PC-3 (cell line): ENCODE measurements around the gene AFAP1L2. TPM values are rescaled to one million over a fixed set of nuclear protein-coding genes. Genes with fewer than 3 reads are reported as not detected.

ENCODE experiments used
- ATAC-seq: fragments of 200-7000 bp; cut with Tn5 transposase; 2 replicates; pipeline ENCODE4 v1.9.1; 2020; ENCODE audit warnings: mild to moderate bottlenecking, moderate library complexity
- BruUV-seq: library from RNA; stranded (reverse); fragments of 400-500 nt; replicated peaks from 2 replicates; lab custom pipeline; 2021; lab: Mats Ljungman, UMichigan
- CTCF ChIA-PET: fragments of 300-600 bp; sonication (Branson Sonifier 250); formaldehyde crosslinking; loops from one replicate; lab custom pipeline; 2022; ENCODE audit warnings: antibody characterized with exemption; lab: Charles Lee
- POLR2A ChIA-PET: fragments of 300-600 bp; sonication (Branson Sonifier 250); formaldehyde crosslinking; loops from one replicate; lab custom pipeline; 2022; ENCODE audit warnings: antibody characterized with exemption; ENCODE audit not compliant: unreplicated experiment; lab: Charles Lee
- DNase-seq: peaks from one replicate; pipeline ENCODE4 v3.0.0-alpha.2; 2015
- H2AFZ ChIP-seq: fragments of 300-600 bp; sonication (generic); 2 replicates; pipeline ENCODE4 v1.6.0; 2016; ENCODE audit warnings: antibody characterized with exemption, low read length
- H3F3A ChIP-seq: fragments of 300-600 bp; sonication (generic); one replicate; pipeline ENCODE4 v1.6.0; 2017; ENCODE audit warnings: antibody characterized with exemption, low read length, control low read depth, mild to moderate bottlenecking; ENCODE audit not compliant: unreplicated experiment
- H3K27ac ChIP-seq: fragments of 300-600 bp; sonication (generic); 2 replicates; pipeline ENCODE4 v1.5.1; 2016; ENCODE audit warnings: mild to moderate bottlenecking, low read length
- H3K27me3 ChIP-seq: fragments of 300-600 bp; sonication (generic); 2 replicates; pipeline ENCODE4 v1.6.1; 2016; ENCODE audit warnings: low read length, mixed read lengths
- H3K36me3 ChIP-seq: fragments of 300-600 bp; sonication (generic); 2 replicates; pipeline ENCODE4 v1.6.1; 2016; ENCODE audit warnings: low read depth, mixed run types, low read length, mixed read lengths
- H3K4me1 ChIP-seq: fragments of 300-600 bp; sonication (generic); 2 replicates; pipeline ENCODE4 v1.5.1; 2016; ENCODE audit warnings: low read length; ENCODE audit not compliant: insufficient read depth
- H3K4me2 ChIP-seq: fragments of 300-600 bp; sonication (generic); 2 replicates; pipeline ENCODE4 v1.6.0; 2016; ENCODE audit warnings: low read length
- H3K4me3 ChIP-seq: fragments of 300-600 bp; sonication (generic); 2 replicates; pipeline ENCODE4 v1.5.1; 2016; ENCODE audit warnings: mild to moderate bottlenecking, low read length, mixed read lengths
- H3K79me2 ChIP-seq: fragments of 300-600 bp; sonication (generic); 2 replicates; pipeline ENCODE4 v1.6.1; 2017; ENCODE audit warnings: low read length, mixed read lengths
- H3K9ac ChIP-seq: fragments of 300-600 bp; sonication (generic); 2 replicates; pipeline ENCODE4 v1.6.0; 2016; ENCODE audit warnings: mild to moderate bottlenecking, low read length
- H3K9me2 ChIP-seq: fragments of 300-600 bp; sonication (generic); replicated peaks from 2 replicates; pipeline ENCODE4 v1.6.1; 2016; ENCODE audit warnings: mixed run types, low read length, mixed read lengths
- H3K9me3 ChIP-seq: fragments of 300-600 bp; sonication (generic); 2 replicates; pipeline ENCODE4 v1.6.1; 2016; ENCODE audit warnings: low read length, mixed read lengths
- H4K20me1 ChIP-seq: fragments of 300-600 bp; sonication (generic); 2 replicates; pipeline ENCODE4 v1.6.1; 2016; ENCODE audit warnings: low read length, mixed read lengths
- CTCF ChIP-seq: fragments of 300-600 bp; sonication (generic); conservative IDR thresholded peaks from 2 replicates; pipeline ENCODE4 v1.5.1; 2017; ENCODE audit warnings: antibody characterized with exemption, low read depth, mild to moderate bottlenecking, low read length
- EZH2 ChIP-seq: fragments of 300-600 bp; sonication (generic); IDR thresholded peaks from one replicate; pipeline ENCODE4 v1.6.1; 2017; ENCODE audit warnings: antibody characterized with exemption, mild to moderate bottlenecking, low read length; ENCODE audit not compliant: unreplicated experiment
- EZH2phosphoT487 ChIP-seq: fragments of 300-600 bp; sonication (generic); IDR thresholded peaks from 2 replicates; pipeline ENCODE4 v1.6.1; 2018; ENCODE audit warnings: mild to moderate bottlenecking, antibody characterized with exemption, low read length, borderline replicate concordance
- intact Hi-C: fragments of 100-400 bp; cut with micrococcal nuclease; formaldehyde crosslinking; loops from 2 replicates; pipeline ENCODE4 v1.9.0; 2023
- total RNA-seq: library from RNA; depleted of rRNA; stranded (reverse); fragments of >200 nt; gene quantifications from 2 replicates; pipeline ENCODE4 v1.2.3, GENCODE V29; 2014

AFAP1L2 gene
- total RNA-seq, 1 experiment from 2014 or later = 0.77 TPM

- H3K27me3 ChIP-seq = no peaks in the 10 kb centered on the region
- no peak for TF ChIP-seq EZH2
- no peak for TF ChIP-seq EZH2phosphoT487
- TF ChIP-seq CTCF = no peak
- H3K4me2 ChIP-seq = no peak overlapping the region
- no peak overlapping the region for H3K27ac ChIP-seq
- ChIA-PET POLR2A (no interaction called here), CTCF (no interaction called here)
- no peak overlapping the region for H3K9ac ChIP-seq
- H4K20me1 ChIP-seq = no peaks in the 10 kb centered on the region
- no peak overlapping the region for H3K4me3 ChIP-seq
- H3K79me2 ChIP-seq = no peaks in the 10 kb centered on the region
- H3K36me3 ChIP-seq = no peaks in the 10 kb centered on the region
- intact Hi-C loops = no loop called here
- H3F3A ChIP-seq = no peaks in the 10 kb centered on the region
- H3K9me3 ChIP-seq = no peaks in the 10 kb centered on the region
- H3K9me2 ChIP-seq = no peaks in the 10 kb centered on the region
- ATAC-seq = no peak
- H3K4me1 ChIP-seq = no peaks in the 10 kb centered on the region
- H2AFZ ChIP-seq = no peak overlapping the region
- no peak for DNase-seq
- no TSS peak for BruUV-seq
Measured at GRCh38 chr10:114261076-114261475, 143.2 kb downstream of the AFAP1L2 start.

GRCh38 chr10:114260366-114260765 lies 143.9 kb downstream of the AFAP1L2 start:
- H3F3A ChIP-seq = no peaks in the 10 kb centered on the region
- no TSS peak for BruUV-seq
- H3K27me3 ChIP-seq = no peaks in the 10 kb centered on the region
- H3K36me3 ChIP-seq = no peaks in the 10 kb centered on the region
- H3K4me2 ChIP-seq = no peak overlapping the region
- no peak for TF ChIP-seq EZH2
- no peak for TF ChIP-seq CTCF
- no peak for TF ChIP-seq EZH2phosphoT487
- no peak overlapping the region for H3K27ac ChIP-seq
- no peak overlapping the region for H2AFZ ChIP-seq
- H3K79me2 ChIP-seq = no peaks in the 10 kb centered on the region
- ATAC-seq (no peak), DNase-seq (no peak)
- no peaks in the 10 kb centered on the region for H3K9me3 ChIP-seq
- H3K9ac ChIP-seq = no peak overlapping the region
- H3K4me1 ChIP-seq = no peaks in the 10 kb centered on the region
- intact Hi-C loops = no loop called here
- CTCF ChIA-PET = no interaction called here
- H4K20me1 ChIP-seq = no peaks in the 10 kb centered on the region
- POLR2A ChIA-PET = no interaction called here
- H3K4me3 ChIP-seq = no peak overlapping the region
- no peaks in the 10 kb centered on the region for H3K9me2 ChIP-seq

- Histone ChIP-seq H3K4me1 (no peaks in the 10 kb centered on the region), H3K4me2 (no peak overlapping the region), H3K79me2 (no peaks in the 10 kb centered on the region), H3K4me3 (no peak overlapping the region), H3F3A (no peaks in the 10 kb centered on the region), H2AFZ (no peak overlapping the region), H4K20me1 (no peaks in the 10 kb centered on the region), H3K9me2 (no peaks in the 10 kb centered on the region), H3K9me3 (no peaks in the 10 kb centered on the region), H3K27me3 (no peaks in the 10 kb centered on the region), H3K27ac (no peak overlapping the region), H3K9ac (no peak overlapping the region), H3K36me3 (no peaks in the 10 kb centered on the region)
- ChIA-PET POLR2A (no interaction called here), CTCF (no interaction called here)
- intact Hi-C loops = no loop called here
- no peak for DNase-seq
- no peak for ATAC-seq
- BruUV-seq = no TSS peak
- TF ChIP-seq CTCF (no peak), EZH2phosphoT487 (no peak)
Measured at GRCh38 chr10:114259824-114260223, 144.5 kb downstream of the AFAP1L2 start.
